Mesendoderm (in vitro differentiated cells): ENCODE results near the gene ENC1.

Source experiments
- DNase-seq: peaks from one replicate; pipeline ENCODE4 v3.0.0; 2013
- H2AK5ac ChIP-seq: 2 replicates; pipeline ENCODE4 v1.6.1; 2013; ENCODE audit warnings: low read length, inconsistent platforms
- H2BK120ac ChIP-seq: 2 replicates; pipeline ENCODE4 v1.6.1; 2013; ENCODE audit warnings: low read depth, mild to moderate bottlenecking, low read length, moderate library complexity, mixed read lengths
- H2BK15ac ChIP-seq: replicated peaks from 2 replicates; pipeline ENCODE4 v1.6.1; 2013; ENCODE audit warnings: low read depth, mild to moderate bottlenecking, moderate library complexity
- H2BK5ac ChIP-seq: 2 replicates; pipeline ENCODE4 v1.6.1; 2013; ENCODE audit warnings: low read length, inconsistent platforms
- H3K18ac ChIP-seq: 2 replicates; pipeline ENCODE4 v1.6.1; 2013; ENCODE audit warnings: mild to moderate bottlenecking, low read length, mixed read lengths
- H3K23ac ChIP-seq: one replicate; pipeline ENCODE4 v1.6.1; 2013; ENCODE audit warnings: low read length
- H3K27ac ChIP-seq: 2 replicates; pipeline ENCODE4 v1.5.1; 2013; ENCODE audit warnings: low read depth, mild to moderate bottlenecking, inconsistent platforms, low read length, moderate library complexity
- H3K27me3 ChIP-seq: 2 replicates; pipeline ENCODE4 v1.6.1; 2013; ENCODE audit warnings: low read length, control low read depth, mild to moderate bottlenecking, inconsistent platforms; ENCODE audit not compliant: insufficient read depth, poor library complexity
- H3K36me3 ChIP-seq: 2 replicates; pipeline ENCODE4 v1.6.1; 2013; ENCODE audit warnings: low read length, inconsistent platforms; ENCODE audit not compliant: control insufficient read depth, insufficient read depth
- H3K4ac ChIP-seq: one replicate; pipeline ENCODE4 v1.6.1; 2013; ENCODE audit warnings: low read depth, mild to moderate bottlenecking, low read length, moderate library complexity
- H3K4me1 ChIP-seq: 2 replicates; pipeline ENCODE4 v1.6.1; 2013; ENCODE audit warnings: low read depth, low read length, inconsistent platforms; ENCODE audit not compliant: control insufficient read depth
- H3K4me2 ChIP-seq: 2 replicates; pipeline ENCODE4 v1.6.1; 2013; ENCODE audit warnings: low read length
- H3K4me3 ChIP-seq: 2 replicates; pipeline ENCODE4 v1.5.1; 2013; ENCODE audit warnings: mild to moderate bottlenecking, low read length
- H3K56ac ChIP-seq: one replicate; pipeline ENCODE4 v1.6.1; 2013; ENCODE audit warnings: low read length
- H3K79me1 ChIP-seq: 2 replicates; pipeline ENCODE4 v1.6.1; 2013; ENCODE audit warnings: low read length, inconsistent platforms
- H3K79me2 ChIP-seq: 2 replicates; pipeline ENCODE4 v1.6.1; 2013; ENCODE audit warnings: mild to moderate bottlenecking, low read length; ENCODE audit not compliant: control insufficient read depth, insufficient read depth
- H3K9ac ChIP-seq: 2 replicates; pipeline ENCODE4 v1.6.1; 2013; ENCODE audit warnings: low read length, inconsistent platforms
- H4K5ac ChIP-seq: one replicate; pipeline ENCODE4 v1.6.1; 2013; ENCODE audit warnings: low read length
- H4K8ac ChIP-seq: one replicate; pipeline ENCODE4 v1.6.1; 2013; ENCODE audit warnings: low read depth, mild to moderate bottlenecking, control low read depth, low read length, moderate library complexity
- WGBS: extraction: QIAGEN DNeasy Blood & Tissue Kit; methylation state at CpG from one replicate; pipeline ENCODE4 v1.1.7; 2013; ENCODE audit warnings: low lambda C conversion rate, missing lambda C conversion rate; ENCODE audit not compliant: insufficient coverage; ENCODE audit errors: extremely low coverage; 5-methylcytosine and 5-hydroxymethylcytosine counted together

Gene ENC1

DNA sequence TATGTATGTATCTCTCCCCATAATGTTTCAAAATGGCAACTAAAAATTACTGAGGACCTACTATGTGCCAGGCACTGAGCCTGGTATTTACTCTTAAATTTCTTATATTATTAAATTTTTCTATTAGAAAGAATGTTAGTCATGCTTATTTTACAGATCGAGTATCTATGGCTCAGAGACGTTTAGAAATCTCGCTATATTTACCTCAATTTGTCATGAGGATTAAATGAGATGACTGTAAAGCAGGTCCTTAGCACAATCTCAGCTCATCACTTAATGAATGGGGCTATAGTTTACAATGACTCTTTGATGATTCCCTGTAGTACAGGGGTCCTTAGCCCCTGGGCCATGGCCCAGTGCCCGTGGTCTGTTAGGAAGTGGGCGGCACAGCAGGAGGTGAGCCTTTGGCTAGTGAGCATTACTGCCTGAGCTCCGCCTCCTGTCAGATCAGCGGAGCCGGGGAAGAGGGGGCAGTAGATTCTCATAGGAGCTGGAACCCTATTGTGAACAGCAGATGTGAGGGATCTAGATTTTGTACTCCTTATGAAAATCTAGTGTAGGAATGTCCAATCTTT, 15.5 kb downstream of the ENC1 start:
- H3K27ac ChIP-seq: no peak overlapping the region
- peaks cover 22% of the 10 kb centered on the region for H3K4me1 ChIP-seq
- H3K9ac ChIP-seq: no peak overlapping the region

DNA sequence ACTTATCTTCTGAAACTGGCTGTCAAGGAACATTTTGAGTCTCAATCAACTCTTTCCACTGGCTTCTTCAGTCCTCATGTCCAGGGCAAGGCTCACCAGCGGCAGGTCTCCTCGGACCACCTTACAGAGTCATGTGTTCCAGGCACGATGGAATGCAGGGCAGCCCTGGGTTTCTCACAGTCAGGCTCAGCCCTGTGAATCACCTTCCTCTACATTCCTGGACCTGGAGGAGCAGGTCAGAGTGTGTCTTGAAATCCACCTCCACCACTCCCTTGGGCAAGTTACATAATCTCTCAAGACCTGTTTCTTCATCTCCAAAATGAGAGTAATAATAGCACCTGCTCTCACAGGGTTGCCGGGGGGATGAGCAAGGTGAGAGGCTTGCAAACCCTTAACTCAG, 16.0 kb downstream of the ENC1 start:
- H2AK5ac ChIP-seq: no peak overlapping the region
- H2BK5ac ChIP-seq: peak overlapping the region; percentile 2
- H3K18ac ChIP-seq: peak overlapping the region; percentile 3
- no peak overlapping the region for H2BK15ac ChIP-seq
- H3K4ac ChIP-seq: no peak overlapping the region
- peak overlapping the region; percentile 25 for H3K56ac ChIP-seq
- no CpG with 5 or more reads among the region's 4 CpGs for WGBS
- H4K5ac ChIP-seq: no peak overlapping the region
- peaks cover 21% of the 10 kb centered on the region for H3K4me1 ChIP-seq
- H3K4me2 ChIP-seq: no peak overlapping the region
- H3K79me1 ChIP-seq: peaks cover 7% of the 10 kb centered on the region
- peak; percentile 71 for DNase-seq
- no peak overlapping the region for H3K23ac ChIP-seq
- H4K8ac ChIP-seq: no peak overlapping the region
- H3K4me3 ChIP-seq: no peak overlapping the region
- no peak overlapping the region for H3K27ac ChIP-seq
- no peak overlapping the region for H3K9ac ChIP-seq
- peaks cover 1% of the 10 kb centered on the region for H3K36me3 ChIP-seq
- peaks cover 3% of the 10 kb centered on the region for H3K79me2 ChIP-seq
- no peak overlapping the region for H2BK120ac ChIP-seq
- H3K27me3 ChIP-seq: no peaks in the 10 kb centered on the region

More for the DNA sequence above, 15.5 kb downstream of the ENC1 start:
- H3K4ac ChIP-seq: peak overlapping the region; percentile 40
- H4K5ac ChIP-seq: no peak overlapping the region
- H2AK5ac ChIP-seq: no peak overlapping the region
- H3K79me1 ChIP-seq: peaks cover 9% of the 10 kb centered on the region
- no peaks in the 10 kb centered on the region for H3K27me3 ChIP-seq
- no peak overlapping the region for H3K4me3 ChIP-seq
- H2BK15ac ChIP-seq: peak overlapping the region; percentile 96
- H3K4me2 ChIP-seq: no peak overlapping the region
- no peak overlapping the region for H4K8ac ChIP-seq
- H3K36me3 ChIP-seq: peaks cover 1% of the 10 kb centered on the region
- H3K56ac ChIP-seq: no peak overlapping the region
- peaks cover 4% of the 10 kb centered on the region for H3K79me2 ChIP-seq
- WGBS: no CpG with 5 or more reads among the region's 8 CpGs
- no peak overlapping the region for H3K23ac ChIP-seq
- peak overlapping the region; percentile 20 for H2BK5ac ChIP-seq
- DNase-seq: peak; percentile 55
- peak overlapping the region; percentile 86 for H2BK120ac ChIP-seq
- H3K18ac ChIP-seq: peak overlapping the region; percentile 77

DNA sequence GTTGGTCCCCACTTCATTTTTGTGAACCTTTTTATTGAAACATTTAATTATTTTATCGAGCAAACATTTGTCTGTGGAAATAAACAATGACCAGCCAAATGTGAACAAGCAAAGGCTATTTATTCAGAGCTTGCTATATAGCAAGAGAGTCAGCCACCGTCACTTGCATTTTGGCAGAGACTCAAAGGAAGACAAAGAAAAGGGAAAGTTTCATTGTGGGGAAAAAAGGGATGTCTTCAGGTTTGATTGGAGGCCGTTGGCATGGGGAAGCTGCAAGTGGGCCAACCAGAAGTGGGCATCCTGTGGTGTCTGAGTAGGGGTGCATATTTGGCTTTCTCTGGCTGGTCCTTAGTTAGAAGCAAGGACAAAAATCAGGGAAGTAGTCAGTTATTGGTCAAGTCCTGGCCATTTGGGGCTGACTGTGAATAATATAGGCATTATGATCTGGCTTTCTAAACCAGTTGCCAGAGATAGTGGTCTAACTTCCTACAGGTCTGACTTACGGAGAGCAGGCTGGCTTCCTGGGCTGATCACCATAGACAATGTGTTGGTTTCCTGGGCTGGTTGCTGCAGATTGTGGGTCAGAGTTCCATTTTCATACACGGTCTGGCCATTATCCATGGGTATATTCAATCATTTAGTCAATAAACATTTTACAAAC, 16.6 kb downstream of the ENC1 start:
- H3K27ac ChIP-seq: no peak overlapping the region

DNA sequence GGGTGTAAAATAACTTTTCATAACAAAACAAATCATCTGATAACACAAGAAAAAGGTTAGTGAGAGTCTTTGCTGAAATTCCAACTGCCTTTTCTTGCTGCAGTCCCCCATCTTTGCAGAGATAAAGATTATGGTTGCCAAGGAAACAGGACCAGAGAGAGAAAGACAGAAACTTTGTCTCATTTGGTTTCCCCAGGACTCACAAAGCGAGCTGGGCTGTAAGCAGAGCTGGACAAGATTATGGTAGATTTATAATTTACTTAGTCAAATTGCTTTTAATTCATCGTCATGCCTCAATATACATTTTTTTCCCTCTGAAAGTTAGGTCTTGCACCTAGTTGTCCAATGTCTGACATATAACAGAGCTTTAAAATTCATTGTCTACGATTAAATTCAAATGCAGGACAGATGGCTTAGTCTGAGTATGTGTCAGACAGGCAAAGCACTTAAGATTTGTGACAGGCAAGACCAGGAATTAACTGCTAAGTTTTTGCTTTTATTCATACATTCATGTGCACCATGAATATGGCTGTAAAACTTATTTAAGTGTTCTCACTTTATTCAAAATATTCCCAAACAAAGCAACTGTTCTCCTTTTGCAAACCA, 17.4 kb downstream of the ENC1 start:
- peaks cover 1% of the 10 kb centered on the region for H3K36me3 ChIP-seq
- H3K27me3 ChIP-seq: no peaks in the 10 kb centered on the region
- H3K4me1 ChIP-seq: peaks cover 21% of the 10 kb centered on the region
- no CpG with 5 or more reads among the region's 3 CpGs for WGBS
- no peak overlapping the region for H4K8ac ChIP-seq
- H2BK15ac ChIP-seq: no peak overlapping the region
- H2AK5ac ChIP-seq: no peak overlapping the region
- H3K4me3 ChIP-seq: no peak overlapping the region
- no peak overlapping the region for H3K18ac ChIP-seq
- H3K79me1 ChIP-seq: peaks cover 2% of the 10 kb centered on the region
- H3K9ac ChIP-seq: no peak overlapping the region
- DNase-seq: peak; percentile 58
- H3K4ac ChIP-seq: no peak overlapping the region
- no peak overlapping the region for H3K27ac ChIP-seq
- no peaks in the 10 kb centered on the region for H3K79me2 ChIP-seq
- H2BK5ac ChIP-seq: no peak overlapping the region
- no peak overlapping the region for H4K5ac ChIP-seq
- H3K56ac ChIP-seq: no peak overlapping the region
- H2BK120ac ChIP-seq: no peak overlapping the region
- H3K23ac ChIP-seq: no peak overlapping the region
- no peak overlapping the region for H3K4me2 ChIP-seq

More for the DNA sequence above, 16.6 kb downstream of the ENC1 start:
- WGBS: no CpG with 5 or more reads among the region's 5 CpGs
- Histone ChIP-seq H2AK5ac (peak overlapping the region; percentile 59), H3K79me2 (peaks cover under 1% of the 10 kb centered on the region), H3K79me1 (peaks cover 5% of the 10 kb centered on the region), H3K4me2 (no peak overlapping the region), H3K56ac (no peak overlapping the region), H4K8ac (no peak overlapping the region), H2BK120ac (no peak overlapping the region), H4K5ac (no peak overlapping the region), H3K36me3 (peaks cover 1% of the 10 kb centered on the region), H2BK15ac (no peak overlapping the region), H3K4me3 (no peak overlapping the region), H3K4me1 (peaks cover 25% of the 10 kb centered on the region), H3K18ac (no peak overlapping the region), H3K23ac (no peak overlapping the region), H3K9ac (no peak overlapping the region), H2BK5ac (no peak overlapping the region), H3K4ac (no peak overlapping the region), H3K27me3 (no peaks in the 10 kb centered on the region)
- DNase-seq: no peak

DNA sequence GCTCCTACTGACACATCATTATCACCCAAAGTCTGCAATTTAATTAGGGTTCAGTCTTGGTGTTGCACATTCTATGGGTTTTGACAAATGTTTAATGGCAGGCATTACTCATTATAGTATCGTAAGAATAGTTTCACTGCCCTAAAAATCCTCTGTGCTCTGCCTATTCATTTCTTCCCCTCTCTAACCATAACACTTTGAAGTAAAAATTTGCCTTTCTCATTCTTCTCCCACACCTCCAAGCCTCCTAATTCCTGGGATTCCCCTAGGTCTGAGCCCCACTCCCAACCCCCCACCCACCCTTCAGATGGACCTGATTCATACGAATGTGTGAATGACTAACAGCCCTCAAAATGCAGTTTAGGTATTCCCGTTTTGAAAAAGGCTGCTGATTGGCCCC, 18.4 kb downstream of the ENC1 start:
- DNase-seq: peak; percentile 79
- no CpG with 5 or more reads among the region's 3 CpGs for WGBS
- Histone ChIP-seq H3K36me3 (no peaks in the 10 kb centered on the region), H3K9ac (no peak overlapping the region), H3K27ac (peak overlapping the region; percentile 47), H3K4ac (no peak overlapping the region), H2BK15ac (no peak overlapping the region), H3K79me2 (no peaks in the 10 kb centered on the region), H2AK5ac (no peak overlapping the region), H3K27me3 (no peaks in the 10 kb centered on the region), H3K4me3 (no peak overlapping the region), H3K4me1 (peaks cover 19% of the 10 kb centered on the region), H2BK5ac (peak overlapping the region; percentile 66), H3K79me1 (no peaks in the 10 kb centered on the region), H3K4me2 (no peak overlapping the region), H3K56ac (peak overlapping the region; percentile 18), H2BK120ac (no peak overlapping the region), H4K8ac (no peak overlapping the region), H3K23ac (no peak overlapping the region), H4K5ac (no peak overlapping the region), H3K18ac (peak overlapping the region; percentile 85)
